DND-41 (cell line): ENCODE measurements around the gene SCAMP1.

Experiments
- CTCF ChIP-seq: IDR thresholded peaks from 2 replicates; pipeline ENCODE4 v1.5.1; 2012; ENCODE audit warnings: borderline replicate concordance, low read length, moderate library complexity, mild to moderate bottlenecking; ENCODE audit not compliant: poor library complexity, severe bottlenecking; ENCODE audit errors: extremely low read depth
- EZH2 ChIP-seq: IDR thresholded peaks from 3 replicates; pipeline ENCODE4 v1.6.1; 2012; ENCODE audit warnings: borderline replicate concordance, low read depth, mild to moderate bottlenecking, moderate library complexity, low read length, inconsistent platforms; ENCODE audit not compliant: severe bottlenecking

- no peak for TF ChIP-seq EZH2
- no peak for TF ChIP-seq CTCF
Observed at GRCh38 chr5:78449103-78449502, 88.7 kb downstream of the SCAMP1 start.
